Activated B cell treated with CpG ODN at 0.5 μM for 24 hours (primary cell): ENCODE results near the gene C22orf15. TPM values are rescaled to one million over a fixed set of nuclear protein-coding genes. Genes with fewer than 3 reads are reported as not detected.

Source experiments
- ATAC-seq: fragments of 200-7000 bp; cut with Tn5 transposase; one replicate; pipeline ENCODE4 v1.10.0; 2021; ENCODE audit warnings: low read depth, mild to moderate bottlenecking, moderate library complexity
- CTCF ChIA-PET: fragments of 350-600 bp; sonication (Branson Sonifier 250); formaldehyde crosslinking; loops from one replicate; lab custom pipeline; 2021; ENCODE audit warnings: antibody characterized with exemption; lab: Charles Lee
- POLR2A ChIA-PET: fragments of 350-600 bp; sonication (Branson Sonifier 250); formaldehyde crosslinking; loops from one replicate; lab custom pipeline; 2021; ENCODE audit warnings: antibody characterized with exemption; lab: Charles Lee
- DNase-seq: peaks from one replicate; pipeline ENCODE4 v3.0.0; 2022
- H3K27ac Mint-ChIP-seq: one replicate; pipeline ENCODE4 v1.8.0; 2020; ENCODE audit warnings: mixed read lengths
- H3K27me3 Mint-ChIP-seq: one replicate; pipeline ENCODE4 v1.8.0; 2021; ENCODE audit warnings: mixed read lengths
- H3K36me3 Mint-ChIP-seq: one replicate; pipeline ENCODE4 v1.8.0; 2021; ENCODE audit warnings: low read depth, mixed read lengths
- H3K4me1 Mint-ChIP-seq: one replicate; pipeline ENCODE4 v1.8.0; 2021; ENCODE audit warnings: mixed read lengths
- H3K4me3 Mint-ChIP-seq: one replicate; pipeline ENCODE4 v1.8.0; 2020; ENCODE audit warnings: mild to moderate bottlenecking, mixed read lengths
- H3K9me3 Mint-ChIP-seq: one replicate; pipeline ENCODE4 v1.8.0; 2020; ENCODE audit warnings: mixed read lengths
- intact Hi-C: fragments of 100-400 bp; cut with micrococcal nuclease; formaldehyde crosslinking; loops from one replicate; pipeline ENCODE4 v1.15.1; 2024
- total RNA-seq: library from RNA; stranded (reverse); gene quantifications from 2 replicates; pipeline ENCODE4 v1.2.3, GENCODE V29; 2022
- TF ChIP-seq, protein P1 (sequence below): fragments of 200-600 bp; IDR thresholded peaks from one replicate; pipeline ENCODE4 v1.8.0; 2022; ENCODE audit warnings: antibody characterized with exemption, mild to moderate bottlenecking

C22orf15 gene
- total RNA-seq, 1 donor from 2014 or later: 0.31 TPM

GRCh38 chr22:23779083-23779482 lies 16.3 kb downstream of the C22orf15 start:
- H3K4me3 Mint-ChIP-seq: no peak overlapping the region
- no peaks in the 10 kb centered on the region for H3K9me3 Mint-ChIP-seq
- peaks cover 4% of the 10 kb centered on the region for H3K4me1 Mint-ChIP-seq
- DNase-seq (no peak), ATAC-seq (no peak)
- H3K27ac Mint-ChIP-seq: no peak overlapping the region
- H3K27me3 Mint-ChIP-seq: no peaks in the 10 kb centered on the region
- TF ChIP-seq, protein P1, sequence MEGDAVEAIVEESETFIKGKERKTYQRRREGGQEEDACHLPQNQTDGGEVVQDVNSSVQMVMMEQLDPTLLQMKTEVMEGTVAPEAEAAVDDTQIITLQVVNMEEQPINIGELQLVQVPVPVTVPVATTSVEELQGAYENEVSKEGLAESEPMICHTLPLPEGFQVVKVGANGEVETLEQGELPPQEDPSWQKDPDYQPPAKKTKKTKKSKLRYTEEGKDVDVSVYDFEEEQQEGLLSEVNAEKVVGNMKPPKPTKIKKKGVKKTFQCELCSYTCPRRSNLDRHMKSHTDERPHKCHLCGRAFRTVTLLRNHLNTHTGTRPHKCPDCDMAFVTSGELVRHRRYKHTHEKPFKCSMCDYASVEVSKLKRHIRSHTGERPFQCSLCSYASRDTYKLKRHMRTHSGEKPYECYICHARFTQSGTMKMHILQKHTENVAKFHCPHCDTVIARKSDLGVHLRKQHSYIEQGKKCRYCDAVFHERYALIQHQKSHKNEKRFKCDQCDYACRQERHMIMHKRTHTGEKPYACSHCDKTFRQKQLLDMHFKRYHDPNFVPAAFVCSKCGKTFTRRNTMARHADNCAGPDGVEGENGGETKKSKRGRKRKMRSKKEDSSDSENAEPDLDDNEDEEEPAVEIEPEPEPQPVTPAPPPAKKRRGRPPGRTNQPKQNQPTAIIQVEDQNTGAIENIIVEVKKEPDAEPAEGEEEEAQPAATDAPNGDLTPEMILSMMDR: no peak
- ChIA-PET CTCF (no interaction called here), POLR2A (interaction anchor here (0.6 kb wide), 1 partner anchor 30 kb away, joined by 6 read pairs; no protein-coding TSS in a partner anchor)
- intact Hi-C loops: no loop called here
- peaks cover 4% of the 10 kb centered on the region for H3K36me3 Mint-ChIP-seq

DNA sequence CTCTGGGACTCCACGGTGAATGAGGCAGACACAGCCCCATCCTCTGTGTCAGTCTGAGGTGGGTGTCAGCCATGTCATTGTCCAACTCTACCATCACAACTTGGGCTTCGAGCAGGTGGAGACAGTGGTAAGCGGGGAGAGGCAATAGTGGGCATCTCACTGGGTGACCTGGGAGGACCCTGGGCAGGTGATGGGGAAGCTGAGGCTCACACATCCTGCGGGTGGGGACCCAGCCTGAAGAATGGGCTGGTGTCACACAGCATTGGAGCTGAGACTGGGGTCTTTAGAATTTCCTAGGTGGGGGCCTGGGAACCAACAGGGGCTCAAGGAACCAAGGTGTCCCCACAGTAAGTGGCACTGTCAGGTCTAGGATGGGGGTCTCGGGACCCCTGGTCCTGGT lies 16.9 kb downstream of the C22orf15 start:
- Mint-ChIP-seq H3K4me1 (peaks cover 7% of the 10 kb centered on the region), H3K27ac (no peak overlapping the region), H3K9me3 (no peaks in the 10 kb centered on the region), H3K36me3 (peaks cover 4% of the 10 kb centered on the region), H3K4me3 (no peak overlapping the region), H3K27me3 (no peaks in the 10 kb centered on the region)
- ChIA-PET POLR2A (no interaction called here), CTCF (no interaction called here)
- DNase-seq (no peak), ATAC-seq (no peak)
- TF ChIP-seq, protein P1: no peak
- intact Hi-C loops: no loop called here

- H3K27ac Mint-ChIP-seq: no peak overlapping the region
- DNase-seq (no peak), ATAC-seq (no peak)
- no peak overlapping the region for H3K4me3 Mint-ChIP-seq
- H3K27me3 Mint-ChIP-seq: no peaks in the 10 kb centered on the region
- H3K9me3 Mint-ChIP-seq: no peaks in the 10 kb centered on the region
- intact Hi-C loops: no loop called here
- ChIA-PET CTCF (no interaction called here), POLR2A (no interaction called here)
- H3K4me1 Mint-ChIP-seq: peaks cover 5% of the 10 kb centered on the region
- TF ChIP-seq, protein P1: no peak
- peaks cover 4% of the 10 kb centered on the region for H3K36me3 Mint-ChIP-seq
These were observed 17.5 kb downstream of the C22orf15 start for GRCh38 chr22:23780146-23780748.

- H3K4me3 Mint-ChIP-seq: no peak overlapping the region
- ChIA-PET POLR2A (interaction anchor here (0.7 to 1.1 kb wide), 2 partner anchors 9 to 57 kb away, joined by 3 to 5 read pairs; partner anchors contain the start of gene MMP11), CTCF (no interaction called here)
- intact Hi-C loops: no loop called here
- ATAC-seq: no peak
- peaks cover 5% of the 10 kb centered on the region for H3K4me1 Mint-ChIP-seq
- no peaks in the 10 kb centered on the region for H3K27me3 Mint-ChIP-seq
- TF ChIP-seq, protein P1: no peak
- H3K27ac Mint-ChIP-seq: no peak overlapping the region
- H3K9me3 Mint-ChIP-seq: no peaks in the 10 kb centered on the region
- H3K36me3 Mint-ChIP-seq: peaks cover 4% of the 10 kb centered on the region
- DNase-seq: no peak
These were observed 18.3 kb downstream of the C22orf15 start for GRCh38 chr22:23781065-23781464.

GRCh38 chr22:23781511-23782183 lies 18.9 kb downstream of the C22orf15 start:
- ChIA-PET CTCF (no interaction called here), POLR2A (interaction anchor here (0.7 to 1.1 kb wide), 2 partner anchors 9 to 57 kb away, joined by 3 to 5 read pairs; partner anchors contain the start of gene MMP11)
- TF ChIP-seq, protein P1: no peak
- ATAC-seq (no peak), DNase-seq (no peak)
- no peak overlapping the region for H3K4me3 Mint-ChIP-seq
- H3K9me3 Mint-ChIP-seq: no peaks in the 10 kb centered on the region
- peaks cover 11% of the 10 kb centered on the region for H3K4me1 Mint-ChIP-seq
- intact Hi-C loops: no loop called here
- H3K27ac Mint-ChIP-seq: no peak overlapping the region
- H3K36me3 Mint-ChIP-seq: peaks cover 4% of the 10 kb centered on the region
- no peaks in the 10 kb centered on the region for H3K27me3 Mint-ChIP-seq
